ENCODE results near the gene PPARA.

DNA sequence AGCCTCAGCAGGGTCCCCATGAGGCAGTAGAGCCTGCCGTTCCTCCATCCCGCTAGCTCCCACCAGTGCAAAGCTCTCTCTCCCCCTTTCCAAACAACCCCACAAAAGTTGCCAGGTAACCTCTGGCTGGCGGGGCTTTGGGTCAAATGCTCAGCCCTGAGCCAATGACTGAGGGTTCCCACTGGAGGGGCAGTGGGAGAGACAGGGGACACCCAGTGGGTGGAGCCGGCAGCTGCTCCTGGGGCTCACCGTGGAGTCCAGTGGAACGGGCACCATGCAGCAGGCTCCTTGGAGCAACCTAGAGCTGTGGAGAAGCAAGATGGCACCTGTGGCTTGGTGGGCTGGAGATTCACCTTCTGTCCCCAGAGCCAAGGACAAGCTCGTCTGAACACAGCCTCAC lies 25.0 kb upstream of the PPARA start:
- TF ChIP-seq RAD21 (IDR thresholded peaks at IDR 0.05; ENCODE audit: low read depth) (no peak), TEAD4 (IDR thresholded peaks at IDR 0.05) (no peak), MAX (IDR thresholded peaks at IDR 0.05) (no peak)
